GM18508 (cell line): ENCODE measurements around the gene B3GNT4.
"Not testable (repeated sequence)": the region's sequence is repeated elsewhere in the genome, so short reads cannot be mapped to it uniquely, and the experiment has no call there.

ENCODE experiments used
- ATAC-seq: cut with Tn5 transposase; IDR thresholded peaks from one replicate; pipeline ENCODE4 v1.9.1; 2021; ENCODE audit warnings: moderate number of reproducible peaks; ENCODE audit not compliant: insufficient read depth, unreplicated experiment

The B3GNT4 gene

DNA sequence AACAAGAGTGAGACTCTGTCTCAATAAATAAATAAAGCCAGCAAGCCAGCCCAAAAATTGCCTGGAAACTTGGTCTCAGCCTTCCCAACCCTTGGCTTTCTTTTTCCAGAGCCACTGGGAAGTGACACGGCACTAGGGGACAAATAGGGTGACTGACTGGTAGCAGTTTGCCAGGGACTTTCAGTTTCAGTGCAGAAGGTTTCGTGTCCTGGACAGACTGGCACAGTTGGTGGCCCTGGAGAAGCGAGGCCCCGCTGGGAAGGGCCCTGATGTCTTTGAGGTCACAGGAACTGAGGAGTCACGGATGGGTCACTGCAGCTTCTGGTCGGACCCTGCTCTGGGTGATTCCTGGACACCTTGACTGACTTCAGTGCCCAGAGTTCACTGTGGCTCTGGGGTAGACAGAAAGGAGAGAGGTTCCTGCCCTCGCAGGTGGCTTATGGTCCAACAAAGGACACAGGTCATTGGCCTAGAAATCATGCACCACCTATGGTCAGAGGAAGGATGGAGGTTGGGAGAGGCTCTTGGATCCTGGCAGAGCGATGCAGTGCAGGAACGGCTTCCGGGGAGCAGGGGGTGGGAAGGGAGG lies 17.9 kb upstream of the B3GNT4 start:
- no peak for ATAC-seq

DNA sequence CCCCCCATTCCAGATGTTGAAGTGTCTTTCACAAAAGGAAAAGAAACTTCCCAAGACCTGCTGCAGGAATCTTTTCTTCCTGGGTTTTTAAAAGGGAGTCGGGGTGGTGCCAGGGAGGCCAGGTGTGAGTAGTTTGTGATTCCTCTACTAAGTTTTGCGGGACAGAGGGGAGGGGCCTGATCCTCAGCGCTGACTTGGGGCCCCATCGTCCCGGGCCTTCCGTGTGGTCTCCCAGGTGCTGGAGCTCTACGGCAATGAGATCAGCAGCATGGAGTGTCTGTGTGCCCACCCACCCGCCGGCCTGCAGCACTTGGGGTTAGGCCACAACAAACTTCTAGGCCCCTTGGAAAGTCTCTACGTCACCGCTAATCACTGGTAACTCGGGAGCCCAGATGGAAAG lies 16.0 kb upstream of the B3GNT4 start:
- ATAC-seq = no peak

DNA sequence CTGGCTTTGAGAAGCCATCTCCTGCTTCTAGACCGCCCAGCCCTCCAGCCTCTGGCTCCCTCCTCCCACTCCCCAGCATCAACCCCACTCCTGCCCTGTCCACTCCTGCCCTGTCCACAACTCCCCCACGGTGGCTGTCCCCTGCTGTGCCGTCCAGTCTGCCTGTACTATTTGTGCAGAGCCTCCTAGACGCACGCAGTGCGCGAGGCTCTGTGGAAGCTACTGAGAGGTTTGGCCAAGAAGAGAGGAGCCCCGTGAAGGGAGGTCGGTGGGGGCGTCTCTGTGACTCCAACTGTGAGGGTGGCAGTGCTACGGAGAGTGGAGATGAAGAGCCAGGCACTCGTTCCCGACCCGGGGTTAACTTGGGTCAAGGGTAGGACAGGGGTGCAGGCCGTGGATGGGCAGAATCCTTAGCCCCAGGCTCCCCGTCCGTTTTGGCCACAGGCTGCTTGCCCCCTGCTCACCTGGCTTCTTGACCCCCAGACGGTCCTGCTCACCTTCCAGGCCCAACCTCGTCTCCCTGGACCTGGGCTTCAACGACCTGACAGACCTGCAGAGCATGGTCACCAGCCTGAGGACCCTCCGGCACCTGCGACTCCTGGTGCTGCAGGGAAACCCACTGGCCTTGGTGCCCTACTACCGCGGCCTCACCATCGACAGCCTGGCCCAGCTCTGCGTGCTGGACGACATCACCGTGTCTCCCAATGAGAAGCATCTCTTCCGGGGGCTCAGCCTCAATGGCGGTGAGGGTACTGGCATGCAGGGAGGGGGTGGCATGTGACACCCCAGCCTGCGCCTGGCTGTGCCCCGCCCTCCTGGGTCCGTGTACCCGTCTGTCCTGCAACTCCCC lies 13.7 kb upstream of the B3GNT4 start:
- ATAC-seq = no peak

DNA sequence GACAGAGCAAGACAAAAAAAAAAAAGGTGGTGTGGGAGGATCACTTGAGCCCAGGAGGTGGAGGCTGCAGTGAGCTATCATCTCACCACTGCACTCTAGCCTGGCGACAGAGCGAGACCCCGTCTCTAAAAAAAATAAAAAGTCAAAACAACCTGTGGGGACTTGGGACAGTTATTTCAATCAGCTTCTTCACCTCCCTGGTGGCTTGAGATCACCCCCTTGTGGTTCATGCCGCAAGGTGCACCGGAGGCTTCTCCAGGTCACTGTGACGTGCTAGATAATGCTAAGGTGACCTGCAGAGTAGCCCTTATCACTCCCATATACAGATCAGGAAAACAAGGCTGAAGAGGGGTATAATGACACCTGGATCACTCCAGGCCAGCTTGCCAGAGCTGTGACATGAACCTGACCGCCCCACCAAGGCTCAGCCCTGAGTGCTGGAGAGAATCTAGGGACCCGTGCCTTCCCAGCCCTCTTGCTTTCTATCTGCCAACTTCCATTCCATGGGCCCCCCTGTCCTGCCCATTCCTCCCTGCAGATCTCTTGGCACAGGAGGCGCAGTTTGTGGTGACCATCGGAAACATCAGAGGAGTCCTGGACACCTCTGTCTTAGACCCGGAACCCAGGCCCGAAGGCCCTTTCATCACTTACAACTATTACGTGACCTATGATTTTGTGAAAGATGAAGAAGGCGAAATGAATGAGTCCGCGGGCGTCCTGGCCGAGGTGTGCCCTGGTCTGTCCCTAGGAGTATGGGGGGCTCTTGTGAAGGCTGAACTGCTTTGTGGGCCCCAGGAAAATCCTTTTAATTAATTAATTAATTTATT lies 12.5 kb upstream of the B3GNT4 start:
- no peak for ATAC-seq

DNA sequence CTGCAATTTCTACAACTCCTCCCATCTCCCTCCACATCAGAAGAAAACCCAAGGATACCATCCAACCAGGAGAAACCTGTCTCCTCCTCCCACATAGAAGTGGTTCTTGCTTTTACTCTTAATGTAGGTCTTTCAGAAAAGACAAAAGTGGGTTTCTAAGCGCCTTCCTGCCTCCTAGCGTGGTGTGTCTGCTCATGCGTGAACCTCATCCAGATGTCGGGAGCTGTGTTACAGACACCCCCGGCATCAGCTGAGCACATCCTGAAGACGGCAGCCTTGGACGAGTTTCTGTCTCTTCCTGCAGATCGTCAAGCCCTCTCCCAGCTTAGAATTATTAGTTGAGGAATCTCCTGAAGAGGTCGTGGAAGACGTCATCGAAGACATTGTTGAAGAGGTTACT lies 11.1 kb upstream of the B3GNT4 start:
- no peak for ATAC-seq

DNA sequence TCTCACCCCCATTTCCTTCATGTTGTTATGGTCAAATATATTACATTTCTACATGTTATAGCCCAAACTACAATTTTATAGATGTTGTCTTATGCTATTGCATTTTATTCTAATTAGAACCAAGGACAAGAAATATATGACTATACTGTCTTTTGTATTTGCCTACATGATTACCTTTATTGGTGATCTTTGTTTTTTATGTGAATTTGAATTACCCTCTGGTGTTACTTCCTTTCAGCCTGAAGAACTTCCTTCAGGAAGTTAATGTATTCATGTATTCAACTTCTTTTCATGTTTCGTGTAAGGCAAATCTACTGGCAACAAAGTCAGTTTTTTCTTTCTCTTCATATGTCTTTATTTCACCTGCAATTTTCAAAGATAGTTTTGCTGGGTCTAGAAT lies 8.7 kb upstream of the B3GNT4 start:
- no peak for ATAC-seq

DNA sequence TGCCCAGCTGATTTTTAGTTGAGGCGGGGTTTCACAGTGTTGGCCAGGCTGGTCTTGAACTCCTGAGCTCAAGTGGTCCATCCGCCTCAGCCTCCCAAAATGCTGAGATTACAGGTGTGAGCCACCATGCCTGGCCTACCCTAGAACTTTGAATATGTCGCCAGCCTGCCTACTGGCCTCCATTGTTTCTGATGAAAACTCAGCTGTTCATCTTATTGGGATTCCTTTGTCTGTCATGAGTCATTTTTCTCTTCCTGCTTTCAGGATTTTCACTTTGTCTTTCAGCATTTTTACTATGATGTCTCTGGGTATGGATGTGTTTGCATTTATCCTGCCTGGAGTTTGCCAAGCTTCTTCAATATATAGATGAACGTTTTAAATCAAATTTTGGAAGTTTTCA lies 8.1 kb upstream of the B3GNT4 start:
- no peak for ATAC-seq

DNA sequence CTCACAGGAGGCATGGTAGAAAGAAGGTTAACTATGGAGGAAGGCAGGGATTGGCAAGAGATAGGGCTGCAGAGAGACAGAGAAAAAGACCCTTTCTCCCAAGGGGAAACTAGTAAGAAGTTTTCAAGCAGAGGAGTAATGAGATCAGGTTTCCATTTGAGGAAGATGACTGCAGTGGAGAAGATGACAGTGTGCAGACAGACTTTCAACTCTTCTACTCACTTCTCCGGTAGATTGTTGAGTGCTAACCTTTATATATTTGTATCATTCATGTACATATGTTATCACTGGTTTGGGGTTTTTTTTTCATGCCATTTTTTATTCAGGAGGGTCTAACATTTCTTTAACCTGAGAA lies 5.9 kb upstream of the B3GNT4 start:
- no peak for ATAC-seq

DNA sequence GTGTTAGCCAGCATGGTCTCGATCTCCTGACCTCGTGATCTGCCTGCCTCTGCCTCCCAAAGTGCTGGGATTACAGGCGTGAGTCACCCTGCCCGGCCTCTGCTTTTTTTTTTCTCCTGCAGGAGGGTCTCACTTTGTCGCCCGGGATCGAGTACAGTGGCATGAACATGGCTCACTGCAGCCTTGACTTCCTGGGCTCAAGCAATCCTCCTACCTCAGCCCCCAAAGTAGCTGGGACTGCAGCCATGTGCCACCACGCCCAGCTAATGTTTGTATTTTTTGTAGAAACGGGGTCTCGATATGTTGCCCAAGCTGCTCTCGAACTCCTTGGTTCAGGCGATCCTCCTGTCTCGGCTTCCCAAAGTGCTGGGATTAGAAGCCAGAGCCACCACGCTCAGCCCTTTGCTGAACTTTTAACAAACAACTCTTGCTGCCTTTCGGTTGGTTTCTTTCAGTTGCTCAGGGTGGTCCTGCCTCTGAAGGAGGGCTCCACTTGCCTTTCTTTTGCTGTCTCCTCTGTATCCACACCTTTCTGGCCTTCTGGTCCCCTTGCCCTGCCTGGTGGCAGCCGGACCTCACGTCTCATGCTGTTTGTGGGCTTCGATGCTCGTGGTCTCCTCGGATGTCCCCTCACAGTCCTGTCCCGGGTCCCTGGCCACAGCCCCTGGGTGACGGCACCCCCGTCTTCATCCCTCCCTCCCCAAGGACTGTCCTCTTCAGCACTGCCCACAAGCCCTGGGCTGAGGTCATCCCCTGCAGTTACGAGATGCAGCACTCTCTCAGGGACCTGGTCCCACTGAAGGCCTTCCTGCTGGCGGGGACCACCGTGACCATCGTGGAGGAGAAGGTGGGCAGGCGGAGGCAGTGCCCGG lies 3.8 kb upstream of the B3GNT4 start:
- ATAC-seq = no peak

DNA sequence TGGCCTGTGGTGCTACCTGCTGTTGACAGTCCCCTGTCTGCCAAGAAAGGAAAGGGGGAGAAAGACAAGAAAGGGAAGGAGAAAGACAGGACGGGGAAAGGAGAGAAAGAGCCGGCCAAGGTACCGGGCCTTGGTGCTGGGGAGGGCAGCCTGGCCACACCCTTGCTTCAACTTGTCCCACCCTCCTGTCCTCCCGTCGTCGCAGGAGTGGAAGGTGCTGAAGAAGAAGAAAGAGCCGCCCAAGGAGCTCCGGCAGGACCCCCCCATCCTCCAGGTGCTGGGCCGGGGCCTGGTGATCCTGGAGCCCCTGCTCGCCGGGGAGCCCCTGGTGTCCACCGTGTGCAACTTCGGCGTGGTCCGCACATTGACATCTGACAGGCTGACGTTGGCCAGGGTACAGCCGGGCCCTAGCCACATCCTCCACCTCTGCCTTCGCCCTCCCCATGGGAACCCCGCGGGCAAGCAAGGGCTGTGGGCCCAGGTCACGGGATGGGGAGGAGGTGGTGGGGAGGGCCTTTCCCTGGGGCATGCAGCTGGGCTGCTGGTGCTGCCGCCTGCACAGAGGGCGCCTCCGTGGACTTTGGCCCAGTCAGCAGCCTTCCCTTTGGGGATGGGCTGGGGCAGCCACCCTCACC lies 2.9 kb upstream of the B3GNT4 start:
- ATAC-seq = no peak

DNA sequence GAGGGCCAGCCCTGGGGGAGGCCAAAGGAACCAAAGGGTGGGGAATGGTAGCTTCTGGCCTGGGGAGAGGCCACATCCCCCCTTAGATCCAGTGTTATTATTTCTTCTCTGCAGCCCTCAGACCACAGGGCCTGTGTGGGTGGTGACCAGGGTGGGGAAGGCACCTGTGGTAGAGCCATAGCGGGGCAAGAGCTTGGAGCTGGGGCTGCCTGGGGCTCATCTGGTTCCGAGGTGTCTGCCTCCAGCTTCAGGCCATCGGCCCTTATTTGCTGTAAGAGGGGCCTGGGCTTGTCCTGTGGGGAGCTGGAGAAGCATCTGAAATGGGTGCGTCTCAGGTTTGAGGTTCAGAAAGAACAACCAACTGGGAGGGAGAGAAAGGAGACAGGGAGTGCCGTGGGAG lies 2.1 kb upstream of the B3GNT4 start:
- no peak for ATAC-seq

DNA sequence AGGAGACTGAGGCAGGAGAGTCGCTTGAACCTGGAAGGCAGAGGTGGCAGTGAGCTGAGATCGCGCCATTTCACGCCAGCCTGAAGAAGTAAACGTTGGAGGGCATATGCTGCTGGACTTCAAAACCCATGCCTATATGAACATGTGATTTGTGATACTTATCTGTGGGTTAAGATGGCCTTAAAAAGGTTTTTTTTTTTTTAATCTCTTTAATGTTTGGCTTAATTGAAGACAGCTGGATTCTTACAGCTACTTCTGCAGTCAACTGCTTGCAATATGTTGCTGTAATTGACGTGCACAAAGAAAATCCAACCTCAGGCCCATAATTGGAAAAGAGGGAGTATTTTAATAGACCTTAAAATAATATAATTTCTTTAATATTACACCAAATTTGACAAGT lies 1.5 kb upstream of the B3GNT4 start:
- ATAC-seq = no peak

DNA sequence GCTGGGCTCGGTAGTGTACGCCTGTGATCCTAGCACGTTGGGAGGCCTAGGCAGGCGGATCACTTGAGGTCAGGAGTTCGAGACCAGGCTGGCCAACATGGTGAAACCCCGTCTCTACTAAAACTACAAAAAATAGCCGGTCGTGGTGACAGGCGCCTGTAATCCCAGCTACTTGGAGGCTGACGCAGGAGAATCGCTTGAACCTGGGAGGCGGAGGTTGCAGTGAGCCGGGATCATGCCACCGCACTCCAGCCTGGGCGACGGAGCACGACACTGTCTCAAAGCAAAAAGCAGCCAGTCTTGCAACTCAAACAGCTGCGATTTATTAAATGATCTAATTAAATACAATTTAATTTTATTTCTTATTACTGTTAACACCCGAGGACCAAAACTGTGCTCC lies 698 bp upstream of the B3GNT4 start:
- ATAC-seq = not testable (repeated sequence)

DNA sequence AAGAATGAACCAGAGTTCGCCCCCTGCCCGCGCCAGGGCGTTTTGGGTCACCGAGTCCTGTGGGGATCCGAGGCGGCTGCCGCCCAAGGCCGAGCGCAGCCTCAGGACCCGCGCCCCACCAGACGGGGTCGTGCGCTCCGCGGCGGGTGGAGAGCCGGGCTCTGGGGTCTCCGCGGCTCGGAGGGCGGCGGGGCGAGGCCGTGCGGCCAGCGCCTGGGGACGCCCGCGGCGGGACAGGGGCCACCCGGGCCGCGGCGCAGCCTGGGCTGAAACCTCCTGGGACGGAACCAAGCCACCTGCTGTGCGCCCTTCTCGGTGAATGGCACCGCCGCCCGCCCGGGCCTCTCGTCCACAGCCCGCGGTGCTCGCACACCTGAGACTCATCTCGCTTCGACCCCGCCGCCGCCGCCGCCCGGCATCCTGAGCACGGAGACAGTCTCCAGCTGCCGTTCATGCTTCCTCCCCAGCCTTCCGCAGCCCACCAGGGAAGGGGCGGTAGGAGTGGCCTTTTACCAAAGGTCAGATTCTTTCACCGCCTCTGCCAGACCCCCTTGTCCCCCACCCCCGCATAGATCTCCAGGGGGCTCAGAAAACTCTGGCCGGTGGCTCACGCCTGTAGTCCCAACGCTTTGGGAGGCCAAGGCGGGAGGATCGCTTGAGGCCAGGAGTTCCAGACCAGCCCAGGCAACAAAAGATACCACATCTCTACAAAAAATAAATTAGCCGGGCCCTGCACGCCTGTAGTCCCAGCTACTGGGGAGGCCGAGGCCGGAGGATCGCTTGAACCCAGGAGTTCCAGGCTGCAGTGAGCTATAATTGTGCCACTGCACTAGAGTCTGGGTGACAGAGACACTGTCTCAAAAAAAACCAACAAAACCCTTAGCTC lies 901 bp downstream of the B3GNT4 start:
- no peak for ATAC-seq

DNA sequence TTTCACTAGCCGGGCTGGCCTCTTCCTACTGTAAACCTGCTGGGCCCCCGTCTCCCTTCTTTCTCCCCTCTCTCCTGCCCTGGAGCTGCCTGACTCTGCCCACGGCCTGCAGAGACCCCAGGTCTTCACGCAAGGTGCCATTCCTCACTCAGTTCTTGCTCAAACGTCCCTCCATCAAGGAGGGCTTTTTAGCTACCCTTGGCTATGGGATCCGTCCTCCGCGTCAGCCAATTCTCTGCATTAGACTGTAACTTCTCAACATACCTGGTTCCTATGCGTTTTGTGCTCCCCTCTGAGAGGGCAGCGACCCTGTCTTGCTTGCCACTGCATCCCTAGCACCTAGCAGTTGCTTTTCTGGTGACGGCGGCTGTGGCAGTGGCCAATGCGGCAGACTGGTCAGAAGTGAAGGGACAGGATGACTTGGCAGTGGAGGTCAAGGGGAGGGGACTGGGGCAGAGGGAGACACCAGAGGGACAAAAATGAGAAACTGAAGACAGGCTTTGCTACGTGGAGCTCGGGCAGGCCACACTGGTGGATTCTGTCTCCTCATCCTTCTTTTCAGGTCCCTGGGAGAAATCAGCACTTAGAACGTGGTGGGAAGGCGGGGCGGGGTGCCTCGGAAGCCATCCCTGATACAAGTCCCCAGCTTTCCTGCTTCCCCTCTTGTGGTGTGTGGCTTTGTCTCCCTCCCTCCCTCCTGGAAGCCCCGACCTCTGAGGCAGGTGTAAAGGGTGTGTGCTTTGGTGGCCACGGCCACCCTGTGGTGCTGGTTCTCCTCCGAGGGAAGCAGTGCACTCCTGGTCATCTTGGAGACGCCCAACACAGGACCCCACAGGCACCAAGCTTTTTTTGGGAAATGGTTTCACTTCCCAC lies 1.8 kb downstream of the B3GNT4 start:
- no peak for ATAC-seq

DNA sequence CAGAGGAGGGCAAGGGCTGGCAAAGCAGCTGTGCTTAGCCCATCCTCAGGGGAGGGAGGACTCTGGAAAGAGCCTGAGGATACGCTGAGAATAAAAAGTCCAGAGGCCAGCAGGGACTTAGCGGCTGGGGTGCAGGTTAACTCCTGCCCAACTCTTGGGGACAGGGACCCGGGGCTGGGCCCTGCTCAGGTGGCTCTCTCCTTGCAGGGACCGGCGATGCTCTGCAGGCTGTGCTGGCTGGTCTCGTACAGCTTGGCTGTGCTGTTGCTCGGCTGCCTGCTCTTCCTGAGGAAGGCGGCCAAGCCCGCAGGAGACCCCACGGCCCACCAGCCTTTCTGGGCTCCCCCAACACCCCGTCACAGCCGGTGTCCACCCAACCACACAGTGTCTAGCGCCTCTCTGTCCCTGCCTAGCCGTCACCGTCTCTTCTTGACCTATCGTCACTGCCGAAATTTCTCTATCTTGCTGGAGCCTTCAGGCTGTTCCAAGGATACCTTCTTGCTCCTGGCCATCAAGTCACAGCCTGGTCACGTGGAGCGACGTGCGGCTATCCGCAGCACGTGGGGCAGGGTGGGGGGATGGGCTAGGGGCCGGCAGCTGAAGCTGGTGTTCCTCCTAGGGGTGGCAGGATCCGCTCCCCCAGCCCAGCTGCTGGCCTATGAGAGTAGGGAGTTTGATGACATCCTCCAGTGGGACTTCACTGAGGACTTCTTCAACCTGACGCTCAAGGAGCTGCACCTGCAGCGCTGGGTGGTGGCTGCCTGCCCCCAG lies 2.8 kb downstream of the B3GNT4 start:
- ATAC-seq = no peak

DNA sequence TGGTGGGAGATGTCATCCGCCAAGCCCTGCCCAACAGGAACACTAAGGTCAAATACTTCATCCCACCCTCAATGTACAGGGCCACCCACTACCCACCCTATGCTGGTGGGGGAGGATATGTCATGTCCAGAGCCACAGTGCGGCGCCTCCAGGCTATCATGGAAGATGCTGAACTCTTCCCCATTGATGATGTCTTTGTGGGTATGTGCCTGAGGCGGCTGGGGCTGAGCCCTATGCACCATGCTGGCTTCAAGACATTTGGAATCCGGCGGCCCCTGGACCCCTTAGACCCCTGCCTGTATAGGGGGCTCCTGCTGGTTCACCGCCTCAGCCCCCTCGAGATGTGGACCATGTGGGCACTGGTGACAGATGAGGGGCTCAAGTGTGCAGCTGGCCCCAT lies 3.5 kb downstream of the B3GNT4 start:
- ATAC-seq = no peak
